COLO668 (cell line): ENCODE results near the gene ARPC1B.

Experiments
- DNase-seq: peaks from one replicate; lab custom pipeline; 2025; ENCODE audit not compliant: unreplicated experiment; lab: John Stamatoyannopoulos, UW

The ARPC1B gene

DNA sequence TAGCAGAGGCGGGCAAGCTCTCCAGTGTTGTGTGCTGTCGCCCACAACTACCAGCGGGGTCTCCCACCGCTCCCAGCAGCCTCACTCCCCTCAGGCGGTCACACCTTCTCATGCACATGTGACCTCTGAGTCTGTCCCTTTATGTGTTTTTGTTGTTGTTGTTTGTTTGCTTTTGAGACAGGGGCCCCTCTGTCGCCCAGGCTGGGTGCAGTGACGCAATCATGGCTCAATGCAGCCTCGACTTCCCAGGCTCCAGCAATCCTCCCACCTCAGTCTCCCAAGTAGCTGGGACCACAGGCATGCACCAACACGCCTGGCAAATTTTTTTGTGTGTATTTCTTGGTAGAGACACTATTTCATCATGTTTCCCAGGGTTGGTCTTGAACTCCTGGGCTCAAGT is 65.7 kb downstream of the ARPC1B start:
- DNase-seq: no peak
